ENCODE data around the gene CLEC18B.
"Not testable (repeated sequence)": the region's sequence is repeated elsewhere in the genome, so short reads cannot be mapped to it uniquely, and the experiment has no call there.

CLEC18B gene

GRCh38 chr16:74420612-74421481, at the start of gene CLEC18B:
Gene CLEC18B (minus strand): TSS chr16:74421478. CDS start chr16:74421270, 208 bp downstream.
- ATAC-seq: not testable (repeated sequence)

GRCh38 chr16:74469946-74470478, 48.7 kb upstream of the CLEC18B start:
- no peak for ATAC-seq

GRCh38 chr16:74468807-74469525, 47.7 kb upstream of the CLEC18B start:
- ATAC-seq: no peak

- peak; percentile 21 to 49 for ATAC-seq
Observed at GRCh38 chr16:74466872-74467271, 45.6 kb upstream of the CLEC18B start.

- no peak for ATAC-seq
Observed at GRCh38 chr16:74465851-74466685, 44.8 kb upstream of the CLEC18B start.

GRCh38 chr16:74465281-74465680, 44.0 kb upstream of the CLEC18B start:
- no peak for ATAC-seq

- no peak for ATAC-seq
Observed at GRCh38 chr16:74463888-74464287, 42.6 kb upstream of the CLEC18B start.

GRCh38 chr16:74462361-74462760, 41.1 kb upstream of the CLEC18B start:
- ATAC-seq: no peak

- ATAC-seq: no peak
Observed at GRCh38 chr16:74461826-74462225, 40.5 kb upstream of the CLEC18B start.

GRCh38 chr16:74460542-74460941, 39.3 kb upstream of the CLEC18B start:
- ATAC-seq: no peak

- ATAC-seq: no peak
Observed at GRCh38 chr16:74456290-74456625, 35.0 kb upstream of the CLEC18B start.

- no peak for ATAC-seq
Observed at GRCh38 chr16:74455619-74456289, 34.5 kb upstream of the CLEC18B start.

- ATAC-seq: no peak
Observed at GRCh38 chr16:74455213-74455612, 33.9 kb upstream of the CLEC18B start.

GRCh38 chr16:74451951-74452758, 30.9 kb upstream of the CLEC18B start:
- ATAC-seq: peak in 1 of 2 donors; percentile 13

- ATAC-seq: no peak
Observed at GRCh38 chr16:74450967-74451760, 29.9 kb upstream of the CLEC18B start.

GRCh38 chr16:74450236-74450635, 29.0 kb upstream of the CLEC18B start:
- ATAC-seq: no peak

GRCh38 chr16:74449470-74449869, 28.2 kb upstream of the CLEC18B start:
- ATAC-seq: no peak

- no peak for ATAC-seq
Observed at GRCh38 chr16:74448990-74449389, 27.7 kb upstream of the CLEC18B start.

- ATAC-seq: no peak
Observed at GRCh38 chr16:74447578-74447977, 26.3 kb upstream of the CLEC18B start.

- no peak for ATAC-seq
Observed at GRCh38 chr16:74446866-74447265, 25.6 kb upstream of the CLEC18B start.
